ENCODE measurements around the gene SERF2.
"Not testable (repeated sequence)": the region's sequence is repeated elsewhere in the genome, so short reads cannot be mapped to it uniquely, and the experiment has no call there.

SERF2 gene

DNA sequence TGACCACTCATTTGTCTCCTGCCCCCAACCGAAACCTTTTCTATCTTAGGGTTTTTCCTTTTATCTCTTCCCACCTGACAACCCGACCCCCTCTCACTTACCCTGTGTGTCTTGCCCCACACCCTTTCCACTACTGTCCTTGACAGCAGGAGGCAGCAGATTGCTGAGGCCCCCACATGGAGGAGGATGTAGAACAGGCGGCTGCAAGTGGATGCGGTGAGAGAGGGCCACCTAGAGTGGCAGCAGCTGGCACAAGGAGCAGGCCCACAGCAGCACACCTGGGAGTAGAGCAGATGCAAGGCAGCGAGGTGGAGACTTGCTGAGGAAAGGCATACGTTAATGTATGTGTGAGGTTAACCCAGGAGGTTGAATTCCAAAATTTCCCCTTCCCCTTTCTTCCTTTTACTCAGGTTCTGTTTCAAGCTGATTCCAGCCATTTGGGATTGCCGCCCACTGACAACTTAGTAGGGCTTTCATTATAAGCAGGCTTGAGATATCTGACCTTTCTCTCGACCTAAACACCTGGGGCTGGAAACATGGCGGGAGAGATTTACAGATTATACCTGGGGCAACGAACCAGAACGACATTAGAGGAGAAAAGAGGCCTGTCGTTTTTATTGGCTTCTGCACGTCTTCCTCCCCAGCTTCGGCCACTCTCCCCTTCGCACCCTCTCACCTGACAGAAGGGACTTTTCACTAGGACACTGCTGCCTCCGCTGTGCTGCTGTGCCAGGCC, 7.3 kb downstream of the SERF2 start:
- DNase-seq (ENCODE audit: extremely low spot score): no peak
- POLR2A ChIA-PET: interaction anchor here (2.5 kb wide), 1 partner anchor 23 kb away, joined by 15 read pairs; the partner anchor contains the start of gene ELL3
- TF ChIP-seq, protein P1, sequence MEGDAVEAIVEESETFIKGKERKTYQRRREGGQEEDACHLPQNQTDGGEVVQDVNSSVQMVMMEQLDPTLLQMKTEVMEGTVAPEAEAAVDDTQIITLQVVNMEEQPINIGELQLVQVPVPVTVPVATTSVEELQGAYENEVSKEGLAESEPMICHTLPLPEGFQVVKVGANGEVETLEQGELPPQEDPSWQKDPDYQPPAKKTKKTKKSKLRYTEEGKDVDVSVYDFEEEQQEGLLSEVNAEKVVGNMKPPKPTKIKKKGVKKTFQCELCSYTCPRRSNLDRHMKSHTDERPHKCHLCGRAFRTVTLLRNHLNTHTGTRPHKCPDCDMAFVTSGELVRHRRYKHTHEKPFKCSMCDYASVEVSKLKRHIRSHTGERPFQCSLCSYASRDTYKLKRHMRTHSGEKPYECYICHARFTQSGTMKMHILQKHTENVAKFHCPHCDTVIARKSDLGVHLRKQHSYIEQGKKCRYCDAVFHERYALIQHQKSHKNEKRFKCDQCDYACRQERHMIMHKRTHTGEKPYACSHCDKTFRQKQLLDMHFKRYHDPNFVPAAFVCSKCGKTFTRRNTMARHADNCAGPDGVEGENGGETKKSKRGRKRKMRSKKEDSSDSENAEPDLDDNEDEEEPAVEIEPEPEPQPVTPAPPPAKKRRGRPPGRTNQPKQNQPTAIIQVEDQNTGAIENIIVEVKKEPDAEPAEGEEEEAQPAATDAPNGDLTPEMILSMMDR (IDR thresholded peaks at IDR 0.05; ENCODE audit: control extremely low read depth, extremely low read depth, low read depth, missing control alignments): no peak
- CTCF ChIA-PET: interaction anchor here (0.9 to 1.5 kb wide), 4 partner anchors 9 to 29 kb away, joined by 3 to 4 read pairs (median 4); partner anchors contain the start of gene ELL3

DNA sequence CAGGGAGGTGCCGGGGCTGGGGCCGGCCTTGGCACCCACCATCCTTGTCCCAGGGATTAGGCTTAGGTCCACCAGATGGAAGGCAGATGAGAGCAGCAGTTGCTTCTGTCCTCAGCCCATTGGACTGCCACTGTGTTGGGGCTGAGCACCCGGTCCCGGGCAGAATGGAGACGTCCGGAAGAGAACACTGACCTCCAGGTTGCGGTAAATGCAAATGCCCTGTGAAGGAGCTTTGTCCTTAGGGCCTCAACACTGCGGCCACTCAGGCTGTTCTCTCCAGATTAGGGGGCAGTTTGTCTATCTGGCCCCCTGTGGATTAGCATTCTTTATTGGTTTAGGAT, 7.8 kb downstream of the SERF2 start, which contains the start of gene SERINC4:
TSS of gene SERINC4 (minus strand) at position 276 of the 341 bp plus-strand sequence. CDS start at position 42, 234 bp downstream.
- ChIA-PET CTCF (interaction anchor here (0.9 to 1.5 kb wide), 5 partner anchors 9 to 30 kb away, joined by 3 to 10 read pairs (median 4); partner anchors contain the start of gene ELL3), POLR2A (interaction anchor here (1.2 to 2.5 kb wide), 4 partner anchors 9 to 25 kb away, joined by 7 to 15 read pairs (median 12); partner anchors contain the start of genes ELL3 and MFAP1)
- TF ChIP-seq, protein P1 (IDR thresholded peaks at IDR 0.05; ENCODE audit: control extremely low read depth, extremely low read depth, low read depth, missing control alignments): no peak
- no peak for DNase-seq (ENCODE audit: extremely low spot score)

DNA sequence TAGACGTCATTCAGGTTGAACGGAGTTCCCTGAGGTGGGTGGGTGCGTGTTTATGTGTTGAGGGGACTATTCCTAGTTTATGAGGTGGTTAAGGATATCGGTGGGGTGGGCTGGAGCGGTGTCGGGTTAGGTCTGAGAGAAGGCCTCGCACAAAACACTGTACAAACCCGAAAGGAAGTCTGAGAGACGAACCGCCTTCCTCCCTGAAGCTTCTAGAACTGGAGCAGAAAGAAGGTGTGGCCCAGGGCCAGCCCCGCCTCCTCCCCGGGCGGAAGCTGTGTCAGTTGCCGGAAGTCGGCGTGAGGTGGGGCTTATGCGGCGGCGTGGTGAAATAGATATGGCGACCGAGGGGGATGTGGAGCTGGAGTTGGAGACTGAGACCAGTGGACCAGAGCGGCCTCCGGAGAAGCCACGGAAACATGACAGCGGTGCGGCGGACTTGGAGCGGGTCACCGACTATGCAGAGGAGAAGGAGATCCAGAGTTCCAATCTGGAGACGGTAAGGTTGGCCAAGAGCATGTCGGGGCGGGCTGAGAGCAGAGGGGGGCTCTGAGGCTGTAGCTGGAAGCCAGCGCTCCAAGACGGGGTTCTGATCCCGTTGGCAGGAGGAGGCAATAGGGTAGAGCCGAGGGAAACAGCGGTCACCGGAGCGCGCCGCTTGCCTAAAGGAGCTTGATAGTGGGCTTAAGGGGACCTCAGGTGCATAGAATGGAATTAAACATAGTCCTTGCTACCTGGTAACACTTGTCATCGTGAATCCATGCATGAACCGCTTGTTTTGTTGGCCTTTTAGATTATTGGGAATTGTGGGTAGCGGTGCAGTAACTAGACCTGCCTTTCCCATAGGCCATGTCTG, 8.4 kb downstream of the SERF2 start, which contains the start of gene HYPK:
TSS of gene HYPK (plus strand) at position 314 of the 856 bp plus-strand sequence. CDS start at position 338, 24 bp downstream.
- ChIA-PET CTCF (interaction anchor here (1.4 to 1.5 kb wide), 3 partner anchors 9 to 30 kb away, joined by 3 to 10 read pairs (median 4); partner anchors contain the start of gene ELL3), POLR2A (interaction anchor here (0.6 to 2.5 kb wide), 5 partner anchors 9 to 24 kb away, joined by 5 to 15 read pairs (median 11); partner anchors contain the start of genes ELL3 and MFAP1)
- DNase-seq (ENCODE audit: extremely low spot score): peak; percentile 88
- TF ChIP-seq, protein P1 (IDR thresholded peaks at IDR 0.05; ENCODE audit: control extremely low read depth, extremely low read depth, low read depth, missing control alignments): no peak

DNA sequence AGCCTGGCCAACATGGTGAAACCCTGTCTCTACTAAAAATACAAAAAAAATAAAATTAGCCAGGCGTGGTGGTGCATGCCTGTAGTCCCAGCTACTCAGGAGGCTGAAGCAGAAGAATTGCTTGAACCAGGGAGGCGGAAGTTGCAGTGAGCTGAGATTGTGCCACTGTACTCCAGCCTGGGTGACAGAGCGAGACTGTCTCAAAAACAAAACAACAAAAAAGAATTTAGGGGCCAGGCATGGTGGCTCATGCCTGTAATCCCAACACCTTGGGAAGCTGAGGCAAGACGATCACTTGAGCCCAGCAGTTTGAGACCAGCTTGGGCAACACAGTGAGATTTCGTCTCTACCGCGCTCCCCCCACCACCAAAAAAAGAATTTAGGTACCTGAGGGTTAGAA, 10.6 kb downstream of the SERF2 start:
- not testable (repeated sequence) for DNase-seq (ENCODE audit: extremely low spot score)
- POLR2A ChIA-PET: interaction anchor here (3.4 kb wide), 1 partner anchor 9 kb away, joined by 18 read pairs; the partner anchor contains the start of gene SERF2
- CTCF ChIA-PET: interaction anchor here (1.3 to 1.5 kb wide), 2 partner anchors 13 to 20 kb away, joined by 3 read pairs; no protein-coding TSS in a partner anchor

GRCh38 chr15:43808435-43808950, 16.4 kb downstream of the SERF2 start:
- ChIA-PET CTCF (interaction anchor here (0.9 to 5.6 kb wide), 3 partner anchors 8 to 19 kb away, joined by 3 to 42 read pairs (median 10); partner anchors contain the start of genes HYPK, MFAP1 and SERINC4), POLR2A (interaction anchor here (1.0 to 1.3 kb wide), 3 partner anchors 8 to 16 kb away, joined by 3 to 14 read pairs (median 8); partner anchors contain the start of genes HYPK and SERINC4)
- TF ChIP-seq, protein P1 (IDR thresholded peaks at IDR 0.05; ENCODE audit: control extremely low read depth, extremely low read depth, low read depth, missing control alignments): no peak
- DNase-seq (ENCODE audit: extremely low spot score): no peak

DNA sequence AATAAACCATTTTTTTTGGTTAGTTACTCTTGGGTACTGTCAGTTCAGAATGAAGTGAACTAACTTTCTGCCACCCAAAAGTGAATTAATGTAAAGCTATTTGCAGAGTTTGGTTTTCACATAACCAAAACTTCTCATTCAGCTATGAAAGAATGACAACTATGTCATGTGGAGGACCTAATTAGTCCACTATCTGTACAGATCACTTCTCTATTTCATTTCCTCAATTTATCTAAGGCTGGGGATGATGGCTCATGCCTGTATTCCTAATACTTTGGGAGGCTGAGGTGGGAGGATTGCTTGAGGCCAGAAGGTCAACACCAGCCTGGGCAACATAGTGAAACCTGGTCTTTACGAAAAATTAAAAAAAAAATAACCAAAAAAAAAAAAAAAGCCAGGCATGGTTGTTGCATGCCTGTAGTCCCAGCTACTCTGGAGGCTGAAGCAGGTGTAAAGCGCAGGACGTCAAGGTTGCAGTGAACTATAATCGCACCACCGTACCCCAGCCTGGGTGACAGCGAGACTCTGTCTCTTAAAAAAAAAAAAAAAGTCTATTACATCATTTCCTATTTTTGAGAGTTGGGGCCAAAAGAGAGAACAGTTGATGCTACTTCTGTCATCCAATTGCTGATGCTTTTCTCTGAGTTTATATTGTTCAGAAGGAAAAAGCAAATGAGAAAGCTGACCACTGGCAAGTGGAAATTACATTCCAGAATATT, 17.0 kb downstream of the SERF2 start:
- TF ChIP-seq, protein P1 (IDR thresholded peaks at IDR 0.05; ENCODE audit: control extremely low read depth, extremely low read depth, low read depth, missing control alignments): no peak
- peak; percentile 60 for DNase-seq (ENCODE audit: extremely low spot score)
- ChIA-PET CTCF (interaction anchor here (0.9 to 5.6 kb wide), 7 partner anchors 9 to 38 kb away, joined by 3 to 42 read pairs (median 3); partner anchors contain the start of genes ELL3, HYPK, MFAP1 and SERINC4), POLR2A (interaction anchor here (0.7 to 1.4 kb wide), 5 partner anchors 9 to 22 kb away, joined by 3 to 14 read pairs (median 5); partner anchors contain the start of genes HYPK and SERINC4)

- CTCF ChIA-PET; POLR2A ChIA-PET; DNase-seq (ENCODE audit: extremely low spot score): not testable (repeated sequence)
These were observed 22.9 kb downstream of the SERF2 start for GRCh38 chr15:43815064-43815463.
